SK-N-MC (cell line): ENCODE results near the gene ADAM15.

Experiments used
- DNase-seq: peaks from one replicate; pipeline ENCODE4 v3.0.0-alpha.2; 2011; ENCODE audit warnings: low read depth, low spot score
- H3K27ac ChIP-seq: fragments of 200-600 bp; sonication (generic); 2 replicates; pipeline ENCODE4 v1.5.1; 2016; ENCODE audit warnings: mixed run types
- H3K36me3 ChIP-seq: fragments of 200-600 bp; sonication (generic); 2 replicates; pipeline ENCODE4 v1.6.1; 2017; ENCODE audit warnings: antibody characterized with exemption, low read length, mixed read lengths; ENCODE audit not compliant: insufficient read depth
- H3K4me3 ChIP-seq: fragments of 200-600 bp; sonication (generic); 2 replicates; pipeline ENCODE4 v1.5.1; 2016
- H3K9ac ChIP-seq: fragments of 200-600 bp; sonication (generic); 2 replicates; pipeline ENCODE4 v1.8.0; 2017; ENCODE audit warnings: mixed run types, mixed read lengths; ENCODE audit not compliant: insufficient read length
- H3K9me3 ChIP-seq: fragments of 200-600 bp; sonication (generic); 2 replicates; pipeline ENCODE4 v1.6.1; 2017; ENCODE audit warnings: low read depth, mild to moderate bottlenecking, antibody characterized with exemption, low read length, moderate library complexity, mixed read lengths
- EZH2 ChIP-seq: fragments of 200-600 bp; sonication (generic); IDR thresholded peaks from one replicate; pipeline ENCODE4 v1.6.1; 2017; ENCODE audit warnings: antibody characterized with exemption
- FOXP2 ChIP-seq: optimal IDR thresholded peaks from 2 replicates; pipeline ENCODE3; 2011; ENCODE audit warnings: mild to moderate bottlenecking, moderate library complexity; ENCODE audit not compliant: insufficient read depth; ENCODE audit errors: extremely low read length, control extremely low read depth
- POLR2AphosphoS5 ChIP-seq: IDR thresholded peaks from 2 replicates; pipeline ENCODE4 v1.6.1; 2012; ENCODE audit warnings: mild to moderate bottlenecking, low read depth, low read length, borderline replicate concordance

ADAM15 gene

DNA sequence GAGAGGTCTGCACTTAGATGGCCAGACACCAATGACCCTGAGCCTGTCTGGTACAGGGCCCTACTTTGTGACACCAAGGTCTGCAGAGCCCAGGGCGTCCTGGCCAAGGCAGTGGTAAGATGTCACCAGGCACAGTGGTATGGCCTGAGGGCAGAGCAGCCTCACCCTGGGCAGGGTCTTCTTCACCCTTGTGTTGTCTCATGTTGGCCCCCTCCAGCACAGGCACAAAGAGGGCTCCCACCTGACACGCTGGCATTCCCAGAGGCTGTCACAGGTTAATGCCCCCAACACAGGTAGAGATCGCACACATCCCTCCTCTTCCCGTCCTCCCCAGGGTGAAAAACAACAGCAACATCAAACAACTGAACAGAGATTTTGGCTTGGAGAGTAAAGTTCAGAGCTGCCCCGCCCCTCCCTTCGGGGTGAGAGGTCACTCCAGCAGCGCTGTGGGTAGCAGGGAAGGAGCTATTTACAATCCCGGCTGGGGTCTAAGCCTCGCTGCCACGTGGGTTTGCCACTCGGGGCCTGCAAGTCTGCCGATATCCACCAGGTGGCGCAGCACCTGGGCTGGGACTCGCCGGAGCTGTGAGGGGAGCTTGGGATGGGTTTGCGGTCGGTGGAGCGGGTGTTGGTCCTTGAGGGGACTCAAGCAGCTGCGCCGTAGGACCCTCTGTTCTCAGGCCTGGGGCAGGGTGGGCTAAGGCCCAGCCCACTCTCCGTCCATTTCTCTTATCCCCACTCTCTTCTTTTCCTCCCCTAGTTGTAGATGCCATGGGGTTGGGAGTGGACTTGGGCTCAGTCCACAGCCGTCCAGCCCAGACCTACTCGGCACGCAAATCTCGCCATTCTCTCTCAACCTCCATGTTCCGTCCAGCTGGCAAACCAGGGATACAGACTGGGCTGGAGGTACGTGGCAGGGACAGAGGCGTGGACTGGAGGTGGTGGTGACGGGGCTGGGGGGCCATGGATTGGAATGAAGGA is 40.2 kb downstream of the ADAM15 start:
- DNase-seq = no peak
- Histone ChIP-seq H3K9me3 (no peaks in the 10 kb centered on the region), H3K36me3 (no peaks in the 10 kb centered on the region), H3K9ac (no peak overlapping the region), H3K4me3 (peak overlapping the region; percentile 44), H3K27ac (no peak overlapping the region)
- TF ChIP-seq FOXP2 (no peak), POLR2AphosphoS5 (no peak)

DNA sequence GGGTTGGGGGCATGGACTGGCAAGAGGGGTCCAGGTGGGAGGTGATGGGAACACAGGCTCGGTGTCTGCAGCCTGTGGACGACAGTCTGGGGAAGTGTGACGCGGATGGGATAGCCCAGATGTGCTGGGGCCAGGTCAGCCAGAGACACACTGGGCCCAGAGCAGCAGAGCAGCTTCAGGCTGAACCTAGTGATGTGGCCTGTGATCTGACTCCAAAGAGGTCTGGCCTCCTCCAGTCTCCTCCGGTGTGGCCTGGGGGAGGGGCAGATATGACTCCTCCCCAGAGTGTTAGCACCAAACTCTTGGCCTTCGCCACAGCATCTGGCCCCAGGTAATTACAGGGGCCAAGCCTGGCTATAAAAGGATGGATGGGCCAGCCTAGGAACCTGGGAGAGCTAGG is 41.0 kb downstream of the ADAM15 start:
- H3K4me3 ChIP-seq = no peak overlapping the region
- DNase-seq = no peak
- H3K36me3 ChIP-seq = no peaks in the 10 kb centered on the region
- no peak overlapping the region for H3K27ac ChIP-seq
- H3K9ac ChIP-seq = no peak overlapping the region
- no peak for TF ChIP-seq POLR2AphosphoS5
- TF ChIP-seq EZH2 = no peak
- no peak for TF ChIP-seq FOXP2
- no peaks in the 10 kb centered on the region for H3K9me3 ChIP-seq

DNA sequence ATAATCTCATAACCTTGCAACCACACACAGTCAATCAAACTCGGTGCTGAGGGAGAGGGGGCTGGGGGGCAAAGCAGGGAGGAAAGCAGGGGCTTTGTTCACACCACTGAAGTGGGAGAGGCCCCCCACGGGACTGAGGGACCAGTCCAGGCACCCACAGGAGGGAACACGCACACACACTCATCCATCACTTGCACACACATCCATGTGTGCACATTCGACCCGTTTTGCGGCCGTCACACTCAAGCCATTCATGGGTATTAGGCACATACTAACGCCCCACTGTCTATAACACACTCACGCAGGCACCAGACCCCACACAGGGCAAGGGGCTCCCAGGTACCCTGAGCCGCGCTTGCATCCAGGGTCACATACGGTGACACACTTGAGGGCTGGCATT is 41.5 kb downstream of the ADAM15 start:
- Histone ChIP-seq H3K4me3 (no peak overlapping the region), H3K9me3 (no peaks in the 10 kb centered on the region), H3K27ac (no peak overlapping the region), H3K36me3 (no peaks in the 10 kb centered on the region), H3K9ac (no peak overlapping the region)
- no peak for DNase-seq
- TF ChIP-seq EZH2 = no peak
- no peak for TF ChIP-seq POLR2AphosphoS5
- TF ChIP-seq FOXP2 = no peak

DNA sequence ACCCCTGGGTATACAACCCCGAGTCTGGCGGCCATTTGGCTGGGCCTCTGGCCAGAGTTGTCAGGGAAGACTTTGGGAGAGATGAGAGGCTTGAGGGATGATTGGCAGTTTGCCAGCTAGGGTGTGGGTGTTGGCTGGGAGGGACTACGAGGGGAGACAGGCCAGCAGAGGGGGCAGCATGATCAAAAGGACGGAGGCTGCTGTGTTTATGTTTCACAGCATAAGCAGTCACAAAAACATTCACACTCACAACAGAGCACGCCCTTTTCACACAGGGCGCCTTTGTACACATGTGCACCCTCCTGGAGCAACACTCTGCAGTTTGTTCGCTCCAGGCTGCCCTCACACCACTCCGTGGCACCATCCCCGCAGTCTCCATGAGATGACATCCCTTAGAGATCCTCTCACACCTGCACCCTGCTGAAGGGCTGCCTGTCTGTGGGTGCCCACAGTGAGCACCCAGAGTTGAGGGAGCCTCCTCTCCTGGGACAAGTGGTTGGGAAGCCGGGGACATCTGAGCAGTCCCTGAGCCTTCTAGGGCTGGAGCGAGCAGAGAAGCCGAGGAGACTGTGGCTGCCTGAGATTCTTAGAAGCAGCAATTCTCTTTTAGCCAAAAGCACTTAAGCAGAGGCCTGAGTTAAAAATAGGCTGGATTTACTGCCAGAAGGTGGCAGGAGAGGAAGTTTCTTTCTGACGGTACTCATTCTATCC is 43.0 kb downstream of the ADAM15 start:
- no peaks in the 10 kb centered on the region for H3K36me3 ChIP-seq
- DNase-seq = no peak
- no peak overlapping the region for H3K9ac ChIP-seq
- peak overlapping the region; percentile 33; the same call in 1 of the 2 replicates for H3K4me3 ChIP-seq
- H3K9me3 ChIP-seq = no peaks in the 10 kb centered on the region
- TF ChIP-seq POLR2AphosphoS5 (no peak), FOXP2 (no peak), EZH2 (no peak)
- H3K27ac ChIP-seq = no peak overlapping the region

DNA sequence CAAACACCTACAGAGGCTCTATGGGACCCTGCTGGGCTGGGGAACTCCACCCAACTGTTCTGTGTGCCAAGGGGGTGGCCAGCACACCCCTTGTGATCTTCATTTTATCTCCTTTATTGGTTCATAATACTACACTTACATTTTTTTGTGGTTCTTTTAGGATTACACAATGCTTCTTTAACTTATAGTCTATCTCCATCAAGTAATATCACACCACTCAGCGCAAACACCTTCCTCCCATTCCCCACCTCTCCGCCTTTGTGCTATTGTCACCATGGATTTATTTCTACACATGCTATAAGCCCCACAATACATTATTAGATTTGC is 43.5 kb downstream of the ADAM15 start:
- no peak overlapping the region for H3K27ac ChIP-seq
- H3K4me3 ChIP-seq = 0 out of 2 replicates have a peak overlapping the region, but pooled peaks have one; percentile 14
- no peaks in the 10 kb centered on the region for H3K36me3 ChIP-seq
- TF ChIP-seq FOXP2 (no peak), EZH2 (no peak), POLR2AphosphoS5 (no peak)
- H3K9me3 ChIP-seq = no peaks in the 10 kb centered on the region
- no peak for DNase-seq
- H3K9ac ChIP-seq = no peak overlapping the region

DNA sequence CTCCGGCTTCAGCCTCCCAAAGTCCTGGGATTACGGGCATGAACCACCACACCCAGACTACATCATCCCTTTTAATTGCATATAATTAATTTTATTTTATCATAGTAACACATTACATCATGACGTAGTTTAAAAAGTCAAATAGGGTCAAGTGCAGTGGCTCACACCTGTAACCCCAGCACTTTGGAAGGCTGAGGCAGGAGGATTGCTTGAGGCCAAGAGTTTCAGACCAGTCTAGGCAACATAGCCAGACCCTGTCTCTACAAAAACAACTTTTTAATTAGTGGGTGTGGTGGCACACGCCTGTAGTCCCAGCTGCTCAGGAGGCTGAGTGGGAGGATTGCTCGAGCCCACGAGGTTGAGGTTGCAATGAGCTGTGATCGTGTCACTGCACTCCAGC is 48.2 kb downstream of the ADAM15 start:
- Histone ChIP-seq H3K36me3 (no peaks in the 10 kb centered on the region), H3K9me3 (no peaks in the 10 kb centered on the region), H3K27ac (no peak overlapping the region), H3K9ac (no peak overlapping the region), H3K4me3 (no peak overlapping the region)
- no peak for TF ChIP-seq EZH2
- TF ChIP-seq POLR2AphosphoS5 = no peak
- no peak for TF ChIP-seq FOXP2
- no peak for DNase-seq

DNA sequence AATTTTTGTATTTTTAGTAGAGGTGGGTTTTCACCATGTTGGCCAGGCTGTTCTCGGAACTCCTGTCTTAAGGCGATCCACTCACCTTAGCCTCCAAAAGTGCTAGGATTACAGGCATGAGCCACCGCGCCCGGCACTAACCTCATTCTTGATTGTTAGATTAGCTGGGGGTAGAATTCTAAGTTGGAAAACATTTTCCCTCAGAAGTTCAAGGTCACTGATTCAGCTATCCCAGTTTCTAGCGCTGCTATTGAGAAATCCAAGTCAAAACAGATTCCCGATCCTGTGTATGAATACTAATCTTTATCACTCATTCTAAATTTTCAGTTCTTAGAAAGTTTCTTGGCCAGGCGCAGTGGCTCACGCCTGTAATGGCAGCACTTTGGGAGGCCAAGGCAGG is 52.2 kb downstream of the ADAM15 start:
- TF ChIP-seq POLR2AphosphoS5 (no peak), EZH2 (no peak), FOXP2 (no peak)
- Histone ChIP-seq H3K9ac (no peak overlapping the region), H3K9me3 (no peaks in the 10 kb centered on the region), H3K4me3 (no peak overlapping the region), H3K36me3 (no peaks in the 10 kb centered on the region), H3K27ac (no peak overlapping the region)
- DNase-seq = no peak
